ENCODE results near the gene IL1F10.

The IL1F10 gene

GRCh38 chr2:113067681-113068080 is at the start of gene IL1F10:
Gene IL1F10, plus strand, starts transcription at chr2:113067970. Its CDS starts 4,769 bp downstream, at chr2:113072739.
- no peak for DNase-seq (ENCODE audit: low read depth)
- H3K4me3 ChIP-seq (ENCODE audit: low read depth, low read length): no peak within 1 kb of the TSS
- TF ChIP-seq, protein P1, sequence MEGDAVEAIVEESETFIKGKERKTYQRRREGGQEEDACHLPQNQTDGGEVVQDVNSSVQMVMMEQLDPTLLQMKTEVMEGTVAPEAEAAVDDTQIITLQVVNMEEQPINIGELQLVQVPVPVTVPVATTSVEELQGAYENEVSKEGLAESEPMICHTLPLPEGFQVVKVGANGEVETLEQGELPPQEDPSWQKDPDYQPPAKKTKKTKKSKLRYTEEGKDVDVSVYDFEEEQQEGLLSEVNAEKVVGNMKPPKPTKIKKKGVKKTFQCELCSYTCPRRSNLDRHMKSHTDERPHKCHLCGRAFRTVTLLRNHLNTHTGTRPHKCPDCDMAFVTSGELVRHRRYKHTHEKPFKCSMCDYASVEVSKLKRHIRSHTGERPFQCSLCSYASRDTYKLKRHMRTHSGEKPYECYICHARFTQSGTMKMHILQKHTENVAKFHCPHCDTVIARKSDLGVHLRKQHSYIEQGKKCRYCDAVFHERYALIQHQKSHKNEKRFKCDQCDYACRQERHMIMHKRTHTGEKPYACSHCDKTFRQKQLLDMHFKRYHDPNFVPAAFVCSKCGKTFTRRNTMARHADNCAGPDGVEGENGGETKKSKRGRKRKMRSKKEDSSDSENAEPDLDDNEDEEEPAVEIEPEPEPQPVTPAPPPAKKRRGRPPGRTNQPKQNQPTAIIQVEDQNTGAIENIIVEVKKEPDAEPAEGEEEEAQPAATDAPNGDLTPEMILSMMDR (IDR thresholded peaks at IDR 0.05; ENCODE audit: insufficient read depth, low read depth, low read length, missing control alignments): no peak

- TF ChIP-seq, protein P1 (IDR thresholded peaks at IDR 0.05; ENCODE audit: insufficient read depth, low read depth, low read length, missing control alignments): no peak
- DNase-seq (ENCODE audit: low read depth): no peak
- H3K4me3 ChIP-seq (ENCODE audit: low read depth, low read length): no peak overlapping the region
Observed at GRCh38 chr2:113018509-113018908, 49.3 kb upstream of the IL1F10 start.

DNA sequence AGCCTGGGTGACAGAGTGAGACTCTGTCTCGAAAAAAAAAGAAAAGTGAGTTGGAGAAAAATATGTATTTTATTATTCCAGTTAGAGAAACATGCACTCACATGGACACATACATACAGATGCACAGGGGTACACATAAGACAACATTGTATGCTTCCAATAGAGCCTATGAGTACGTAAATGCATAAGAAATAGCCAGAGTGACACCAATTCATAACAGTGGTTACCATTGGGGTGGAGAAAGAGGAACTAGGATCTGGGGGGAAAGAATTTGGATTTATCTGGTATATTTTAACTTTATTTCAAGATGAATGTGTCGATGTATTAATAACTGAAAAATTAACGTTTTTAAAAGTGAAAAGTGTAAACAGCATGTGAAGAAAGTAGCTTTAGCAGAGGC is 46.5 kb upstream of the IL1F10 start:
- TF ChIP-seq, protein P1 (IDR thresholded peaks at IDR 0.05; ENCODE audit: insufficient read depth, low read depth, low read length, missing control alignments): no peak
- H3K4me3 ChIP-seq (ENCODE audit: low read depth, low read length): no peak overlapping the region
- DNase-seq (ENCODE audit: low read depth): no peak

DNA sequence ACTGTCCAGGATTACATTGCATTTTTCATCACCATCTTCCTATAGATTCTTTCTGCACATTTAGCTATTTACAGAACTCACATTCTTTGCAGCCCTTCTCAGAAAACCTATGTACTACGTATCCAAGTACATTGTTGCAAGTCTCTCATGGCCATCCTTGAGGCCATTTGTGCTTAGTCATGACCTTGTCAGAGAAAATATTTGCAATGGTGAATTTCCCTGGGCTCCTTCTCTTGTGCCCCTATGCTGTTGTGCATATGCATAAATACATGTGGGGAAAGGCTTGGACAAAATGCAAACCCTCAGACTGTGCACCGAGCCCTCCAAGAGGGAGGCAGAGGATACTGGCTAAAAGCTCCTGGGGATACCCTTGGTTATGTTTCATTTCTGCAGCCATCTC is 43.0 kb upstream of the IL1F10 start:
- H3K4me3 ChIP-seq (ENCODE audit: low read depth, low read length): no peak overlapping the region
- DNase-seq (ENCODE audit: low read depth): no peak
- TF ChIP-seq, protein P1 (IDR thresholded peaks at IDR 0.05; ENCODE audit: insufficient read depth, low read depth, low read length, missing control alignments): no peak

DNA sequence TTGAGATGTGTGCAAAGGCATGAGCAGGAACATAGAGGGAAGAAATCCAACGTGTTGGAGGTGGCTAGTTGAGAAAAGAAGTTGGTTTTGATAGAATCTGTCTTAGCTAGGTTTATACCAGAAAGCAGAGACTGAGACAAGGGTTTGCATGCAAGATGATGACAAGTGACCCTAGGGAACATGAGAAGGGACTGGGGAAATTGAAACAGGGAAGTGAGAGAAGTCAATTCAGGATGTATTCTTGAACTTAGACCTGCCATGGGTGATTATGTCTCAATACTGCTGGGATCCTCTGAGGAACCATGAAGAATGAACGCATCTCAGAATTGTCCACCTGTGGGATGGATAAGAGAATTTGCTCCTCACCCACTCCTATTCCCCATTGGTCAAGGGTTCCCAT is 42.0 kb upstream of the IL1F10 start:
- DNase-seq (ENCODE audit: low read depth): no peak
- TF ChIP-seq, protein P1 (IDR thresholded peaks at IDR 0.05; ENCODE audit: insufficient read depth, low read depth, low read length, missing control alignments): no peak

DNA sequence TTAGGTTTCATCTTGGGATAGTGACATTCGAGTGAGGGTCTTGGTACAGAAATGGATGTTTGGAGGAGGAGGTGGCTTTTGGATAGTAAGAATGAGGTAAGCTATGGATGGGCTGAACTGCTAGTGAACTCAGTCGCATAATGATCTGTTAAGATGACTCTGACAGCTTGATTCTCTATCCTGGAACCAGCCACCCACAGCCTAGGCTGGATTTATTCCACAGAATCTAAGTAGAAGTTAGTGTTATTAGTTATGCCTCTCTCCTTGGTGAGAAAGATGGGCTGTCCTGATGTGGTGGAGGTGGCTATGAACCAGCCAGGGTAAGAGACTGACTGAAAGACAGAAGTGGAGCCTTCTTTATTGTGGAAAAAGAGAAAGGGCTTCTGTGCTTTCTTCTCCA is 40.1 kb upstream of the IL1F10 start:
- TF ChIP-seq, protein P1 (IDR thresholded peaks at IDR 0.05; ENCODE audit: insufficient read depth, low read depth, low read length, missing control alignments): no peak
- H3K4me3 ChIP-seq (ENCODE audit: low read depth, low read length): no peak overlapping the region
- no peak for DNase-seq (ENCODE audit: low read depth)

More for the DNA sequence above, 42.0 kb upstream of the IL1F10 start:
- no peak overlapping the region for H3K4me3 ChIP-seq (ENCODE audit: low read depth, low read length)

DNA sequence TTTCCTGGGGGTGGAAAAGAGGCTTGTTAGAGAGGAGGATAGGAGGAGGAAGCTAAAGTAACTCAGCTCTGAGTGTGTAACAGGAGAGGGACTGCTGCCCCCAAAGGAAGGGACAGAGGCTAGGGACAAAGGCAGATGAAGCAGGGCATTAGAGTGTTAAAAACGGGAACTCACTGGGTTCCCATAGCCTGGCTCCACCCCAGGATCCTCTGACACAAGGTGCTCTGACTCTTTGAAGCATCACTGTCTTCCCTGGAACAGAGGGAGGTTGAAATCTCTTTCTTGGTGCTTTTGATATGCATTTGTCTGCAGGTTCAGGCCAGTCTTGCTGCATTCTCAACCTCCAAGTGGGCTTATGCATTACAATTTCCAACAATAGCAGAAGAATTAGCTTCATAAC is 39.7 kb upstream of the IL1F10 start:
- DNase-seq (ENCODE audit: low read depth): no peak
- H3K4me3 ChIP-seq (ENCODE audit: low read depth, low read length): no peak overlapping the region
- TF ChIP-seq, protein P1 (IDR thresholded peaks at IDR 0.05; ENCODE audit: insufficient read depth, low read depth, low read length, missing control alignments): no peak

All from GM12865 (cell line).